ENCODE data around the gene GAGE12G.
"Not testable (repeated sequence)": the region's sequence is repeated elsewhere in the genome, so short reads cannot be mapped to it uniquely, and the experiment has no call there.

DNA sequence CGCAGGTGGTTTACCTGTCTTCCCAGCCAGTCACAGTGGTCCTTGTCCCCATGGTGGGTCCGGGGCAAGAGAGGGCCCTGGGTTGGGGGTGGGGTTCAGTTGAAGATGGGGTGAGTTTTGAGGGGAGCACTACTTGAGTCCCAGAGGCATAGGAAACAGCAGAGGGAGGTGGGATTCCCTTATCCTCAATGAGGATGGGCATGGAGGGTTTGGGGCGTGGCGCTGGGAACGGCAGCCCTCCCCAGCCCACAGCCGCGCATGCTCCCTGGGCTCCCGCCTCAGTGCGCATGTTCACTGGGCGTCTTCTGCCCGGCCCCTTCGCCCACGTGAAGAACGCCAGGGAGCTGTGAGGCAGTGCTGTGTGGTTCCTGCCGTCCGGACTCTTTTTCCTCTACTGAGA is 9.4 kb downstream of the GAGE12G start, which contains the start of gene GAGE12H:
- TF ChIP-seq, protein P1, sequence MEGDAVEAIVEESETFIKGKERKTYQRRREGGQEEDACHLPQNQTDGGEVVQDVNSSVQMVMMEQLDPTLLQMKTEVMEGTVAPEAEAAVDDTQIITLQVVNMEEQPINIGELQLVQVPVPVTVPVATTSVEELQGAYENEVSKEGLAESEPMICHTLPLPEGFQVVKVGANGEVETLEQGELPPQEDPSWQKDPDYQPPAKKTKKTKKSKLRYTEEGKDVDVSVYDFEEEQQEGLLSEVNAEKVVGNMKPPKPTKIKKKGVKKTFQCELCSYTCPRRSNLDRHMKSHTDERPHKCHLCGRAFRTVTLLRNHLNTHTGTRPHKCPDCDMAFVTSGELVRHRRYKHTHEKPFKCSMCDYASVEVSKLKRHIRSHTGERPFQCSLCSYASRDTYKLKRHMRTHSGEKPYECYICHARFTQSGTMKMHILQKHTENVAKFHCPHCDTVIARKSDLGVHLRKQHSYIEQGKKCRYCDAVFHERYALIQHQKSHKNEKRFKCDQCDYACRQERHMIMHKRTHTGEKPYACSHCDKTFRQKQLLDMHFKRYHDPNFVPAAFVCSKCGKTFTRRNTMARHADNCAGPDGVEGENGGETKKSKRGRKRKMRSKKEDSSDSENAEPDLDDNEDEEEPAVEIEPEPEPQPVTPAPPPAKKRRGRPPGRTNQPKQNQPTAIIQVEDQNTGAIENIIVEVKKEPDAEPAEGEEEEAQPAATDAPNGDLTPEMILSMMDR (conservative IDR thresholded peaks at IDR 0.05; ENCODE audit: low read length), result not testable (repeated sequence)
- TF ChIP-seq EZH2phosphoT487 (IDR thresholded peaks at IDR 0.05; ENCODE audit: borderline replicate concordance, low read depth, low read length), result not testable (repeated sequence)

All from OCI-LY7 (cell line).